Glutamatergic neuron (in vitro differentiated cells): Measurements from ENCODE around the gene C5AR1. TPM values are rescaled to one million over a fixed set of nuclear protein-coding genes. Genes with fewer than 3 reads are reported as not detected.
A peak's percentile ranks its signal among the peaks of the same experiment; 100 is the strongest.
"Not testable (repeated sequence)": the region's sequence is repeated elsewhere in the genome, so short reads cannot be mapped to it uniquely, and the experiment has no call there.

Experiments
- DNase-seq: peaks from one replicate; pipeline ENCODE4 v3.0.0; 2022
- H3K27ac Mint-ChIP-seq: one replicate; pipeline ENCODE4 v1.8.0; 2020; ENCODE audit warnings: mild to moderate bottlenecking, mixed read lengths, inconsistent platforms; ENCODE audit not compliant: unreplicated experiment
- H3K27me3 Mint-ChIP-seq: one replicate; pipeline ENCODE4 v1.8.0; 2020; ENCODE audit warnings: mild to moderate bottlenecking, moderate library complexity, mixed read lengths, inconsistent platforms; ENCODE audit not compliant: unreplicated experiment
- H3K36me3 Mint-ChIP-seq: one replicate; pipeline ENCODE4 v1.8.0; 2020; ENCODE audit warnings: mild to moderate bottlenecking, mixed read lengths, inconsistent platforms; ENCODE audit not compliant: unreplicated experiment
- H3K4me1 Mint-ChIP-seq: one replicate; pipeline ENCODE4 v1.8.0; 2020; ENCODE audit warnings: mild to moderate bottlenecking, low read depth, mixed read lengths, inconsistent platforms; ENCODE audit not compliant: unreplicated experiment
- H3K4me3 Mint-ChIP-seq: one replicate; pipeline ENCODE4 v1.8.0; 2020; ENCODE audit warnings: mild to moderate bottlenecking, mixed read lengths, inconsistent platforms; ENCODE audit not compliant: unreplicated experiment
- H3K9me3 Mint-ChIP-seq: one replicate; pipeline ENCODE4 v1.8.0; 2020; ENCODE audit warnings: mild to moderate bottlenecking, moderate library complexity, mixed read lengths, inconsistent platforms; ENCODE audit not compliant: unreplicated experiment
- total RNA-seq: library from RNA; stranded (reverse); fragmentation: NEBNext Ultra II Directional; extraction: Animal tissue kit (Norgen Biotek cat#: 25700); gene quantifications from one replicate; pipeline ENCODE4 v1.2.1, GENCODE V29; 2021; ENCODE audit not compliant: unreplicated experiment
- TF ChIP-seq, protein P1 (sequence below): fragments of 200-600 bp; sonication (generic); IDR thresholded peaks from one replicate; pipeline ENCODE4 v1.5.0; 2021; ENCODE audit not compliant: partially characterized antibody, unreplicated experiment

The C5AR1 gene
- total RNA-seq, 1 donor from 2014 or later, result 1.4 TPM

DNA sequence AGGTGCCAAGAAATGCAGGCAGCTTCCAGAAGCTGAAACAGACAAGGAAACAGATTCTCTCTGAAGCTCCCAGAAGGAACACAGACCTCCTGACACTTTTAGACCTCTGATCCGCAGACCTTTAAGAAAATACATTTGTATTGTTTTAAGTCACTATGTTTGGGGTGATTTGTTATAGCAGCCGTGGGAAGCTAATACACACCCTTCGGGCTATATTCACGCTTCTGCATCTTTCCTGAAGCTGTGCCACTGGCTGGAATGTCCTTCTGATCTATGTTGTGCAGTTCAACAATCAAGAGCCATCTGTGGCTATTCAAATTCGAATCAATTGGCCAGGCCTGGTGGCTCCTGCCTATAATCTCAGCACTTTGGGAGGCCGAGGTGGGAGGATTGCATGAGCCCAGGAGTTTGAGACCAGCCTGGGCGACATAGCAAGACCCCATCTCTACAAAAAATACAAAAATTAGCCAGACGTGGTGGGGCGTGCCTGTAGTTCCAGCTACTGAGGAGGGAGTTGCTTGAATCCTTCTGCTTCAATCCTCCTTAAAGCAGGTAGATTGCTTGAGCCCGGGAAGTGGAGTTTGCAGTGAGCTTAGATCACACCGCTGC, 33.6 kb downstream of the C5AR1 start:
- Mint-ChIP-seq H3K27me3 (peaks cover 4% of the 10 kb centered on the region), H3K27ac (no peak overlapping the region), H3K9me3 (peaks cover 3% of the 10 kb centered on the region), H3K4me1 (no peaks in the 10 kb centered on the region), H3K36me3 (no peaks in the 10 kb centered on the region), H3K4me3 (no peak overlapping the region)
- TF ChIP-seq, protein P1, sequence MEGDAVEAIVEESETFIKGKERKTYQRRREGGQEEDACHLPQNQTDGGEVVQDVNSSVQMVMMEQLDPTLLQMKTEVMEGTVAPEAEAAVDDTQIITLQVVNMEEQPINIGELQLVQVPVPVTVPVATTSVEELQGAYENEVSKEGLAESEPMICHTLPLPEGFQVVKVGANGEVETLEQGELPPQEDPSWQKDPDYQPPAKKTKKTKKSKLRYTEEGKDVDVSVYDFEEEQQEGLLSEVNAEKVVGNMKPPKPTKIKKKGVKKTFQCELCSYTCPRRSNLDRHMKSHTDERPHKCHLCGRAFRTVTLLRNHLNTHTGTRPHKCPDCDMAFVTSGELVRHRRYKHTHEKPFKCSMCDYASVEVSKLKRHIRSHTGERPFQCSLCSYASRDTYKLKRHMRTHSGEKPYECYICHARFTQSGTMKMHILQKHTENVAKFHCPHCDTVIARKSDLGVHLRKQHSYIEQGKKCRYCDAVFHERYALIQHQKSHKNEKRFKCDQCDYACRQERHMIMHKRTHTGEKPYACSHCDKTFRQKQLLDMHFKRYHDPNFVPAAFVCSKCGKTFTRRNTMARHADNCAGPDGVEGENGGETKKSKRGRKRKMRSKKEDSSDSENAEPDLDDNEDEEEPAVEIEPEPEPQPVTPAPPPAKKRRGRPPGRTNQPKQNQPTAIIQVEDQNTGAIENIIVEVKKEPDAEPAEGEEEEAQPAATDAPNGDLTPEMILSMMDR, result no peak
- DNase-seq, result no peak

DNA sequence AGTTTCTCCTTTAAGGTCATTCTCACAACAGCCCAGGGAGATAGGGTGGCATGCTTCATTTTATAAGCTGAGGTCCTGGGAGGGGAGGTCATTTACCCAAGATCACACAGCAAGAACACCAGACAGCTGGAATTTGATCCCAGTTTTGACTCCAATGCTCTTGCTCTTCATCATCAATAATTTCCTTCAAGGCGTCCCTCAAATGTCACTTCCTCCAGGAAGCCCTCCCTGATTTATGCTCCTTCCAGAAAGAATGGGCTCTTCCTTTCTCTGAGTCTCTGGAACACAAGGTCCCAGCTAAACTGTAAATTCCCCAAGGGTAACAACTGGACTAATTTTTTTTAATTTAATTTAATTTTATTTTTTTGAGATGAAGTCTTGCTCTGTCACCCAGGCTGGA, 34.8 kb downstream of the C5AR1 start:
- no peak overlapping the region for H3K4me3 Mint-ChIP-seq
- no peaks in the 10 kb centered on the region for H3K36me3 Mint-ChIP-seq
- H3K27me3 Mint-ChIP-seq, result peaks cover 4% of the 10 kb centered on the region
- peaks cover under 1% of the 10 kb centered on the region for H3K4me1 Mint-ChIP-seq
- H3K9me3 Mint-ChIP-seq, result peaks cover 8% of the 10 kb centered on the region
- H3K27ac Mint-ChIP-seq, result no peak overlapping the region
- TF ChIP-seq, protein P1, result no peak
- DNase-seq, result no peak

DNA sequence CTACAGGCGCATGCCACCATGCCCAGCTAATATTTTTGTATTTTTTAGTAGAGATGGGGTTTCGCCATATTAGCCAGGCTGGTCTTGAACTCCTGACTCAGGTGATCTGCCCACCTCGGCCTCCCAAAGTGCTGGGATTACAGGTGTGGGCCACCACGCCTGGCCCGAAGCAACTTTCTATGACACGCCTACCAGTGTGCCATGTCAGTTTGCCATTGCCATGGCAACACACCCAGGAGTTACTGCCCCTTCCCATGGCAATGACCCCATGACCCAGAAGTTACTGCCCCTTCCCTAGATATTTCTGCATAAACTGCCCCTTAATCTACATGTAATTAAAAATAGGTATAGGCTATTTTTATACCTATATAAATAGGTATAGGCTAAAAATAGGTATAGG, 36.4 kb downstream of the C5AR1 start:
- not testable (repeated sequence) for H3K27ac Mint-ChIP-seq, H3K9me3 Mint-ChIP-seq, DNase-seq, H3K27me3 Mint-ChIP-seq, H3K4me1 Mint-ChIP-seq, H3K4me3 Mint-ChIP-seq, H3K36me3 Mint-ChIP-seq

DNA sequence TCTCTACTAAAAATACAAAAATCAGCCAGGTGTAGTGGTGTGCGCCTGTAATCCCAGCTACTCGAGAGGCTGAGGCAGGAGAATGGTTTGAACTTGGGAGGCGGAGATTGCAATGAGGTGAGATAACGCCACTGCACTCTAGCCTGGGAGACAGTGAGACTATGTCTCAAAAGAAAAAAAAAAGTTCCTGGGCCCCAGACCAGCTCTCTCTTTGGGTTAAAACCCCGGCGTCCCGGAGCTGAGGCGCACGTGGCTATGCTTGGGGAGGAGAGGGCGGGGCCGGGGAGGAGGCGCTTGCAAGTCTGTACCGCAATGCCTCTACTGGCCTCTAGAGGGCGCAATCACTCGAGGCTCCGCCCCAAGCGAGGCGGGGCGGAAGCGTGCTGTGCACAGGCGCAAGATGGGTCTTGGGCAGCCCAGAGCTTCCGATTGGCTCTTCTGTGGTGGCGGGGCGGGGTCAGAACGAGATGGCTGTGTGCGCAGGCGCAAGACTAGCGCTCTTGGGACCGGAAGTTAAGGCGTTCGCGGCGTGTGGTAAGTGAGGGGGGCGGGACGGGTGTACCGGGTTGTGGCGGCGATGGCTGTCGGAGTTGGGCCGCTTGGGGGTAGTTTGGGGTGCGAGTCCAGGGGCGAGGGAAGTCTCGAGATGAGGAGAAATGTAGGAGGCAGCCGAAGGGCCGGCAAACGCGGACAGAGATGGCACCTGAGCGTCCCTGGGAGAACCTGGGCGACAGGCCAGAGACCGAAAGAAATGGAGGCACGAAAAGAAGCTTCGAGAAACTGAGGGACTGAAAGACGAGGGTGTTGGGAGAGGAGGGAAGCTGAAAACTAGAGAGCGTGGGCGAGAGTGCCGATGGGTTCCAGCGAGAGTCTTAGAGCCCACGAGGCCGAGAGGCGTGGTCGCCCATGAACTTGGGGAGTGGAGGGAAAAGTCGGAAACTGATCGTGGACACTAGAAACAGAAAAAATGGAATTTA, 39.4 kb downstream of the C5AR1 start, which contains the start of gene DHX34:
Gene DHX34 (plus strand): TSS at position 497 of the 977 bp plus-strand sequence. CDS start 3,716 bp downstream, outside the sequence.
- peaks cover 6% of the 10 kb centered on the region for H3K9me3 Mint-ChIP-seq
- peak; percentile 97 for DNase-seq
- H3K27ac Mint-ChIP-seq, result peak within 1 kb of the TSS; percentile 69
- TF ChIP-seq, protein P1, result peak; percentile 97
- no peaks in the 10 kb centered on the region for H3K36me3 Mint-ChIP-seq
- H3K4me3 Mint-ChIP-seq, result peak within 1 kb of the TSS; percentile 98
- peaks cover 4% of the 10 kb centered on the region for H3K27me3 Mint-ChIP-seq
- H3K4me1 Mint-ChIP-seq, result peaks cover 8% of the 10 kb centered on the region

DNA sequence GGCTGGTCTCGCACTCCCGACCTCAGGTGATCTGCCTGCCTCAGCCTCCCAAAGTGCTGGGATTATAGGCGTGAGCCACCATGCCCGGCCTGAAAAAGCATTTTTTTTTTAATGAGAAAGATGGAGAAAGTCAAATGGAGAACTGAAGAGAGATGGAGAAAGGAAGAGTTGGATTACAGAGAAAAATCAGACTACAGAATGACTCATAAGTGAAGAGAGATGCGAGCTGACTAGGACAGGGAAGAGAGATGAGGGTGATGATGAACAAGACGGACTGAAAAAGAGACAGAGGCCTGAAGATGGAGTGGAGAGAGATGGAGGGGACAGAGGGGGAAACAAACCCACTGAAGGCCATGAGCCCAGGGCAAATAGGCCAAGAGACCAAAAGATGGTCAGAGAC, 41.0 kb downstream of the C5AR1 start:
- H3K9me3 Mint-ChIP-seq, result peaks cover 7% of the 10 kb centered on the region
- peaks cover 8% of the 10 kb centered on the region for H3K27me3 Mint-ChIP-seq
- H3K36me3 Mint-ChIP-seq, result peaks cover 4% of the 10 kb centered on the region
- H3K27ac Mint-ChIP-seq, result no peak overlapping the region
- H3K4me1 Mint-ChIP-seq, result peaks cover 8% of the 10 kb centered on the region
- DNase-seq, result no peak
- H3K4me3 Mint-ChIP-seq, result peak overlapping the region; percentile 2
- TF ChIP-seq, protein P1, result no peak
